ENCODE results near the gene SRP9.

GRCh38 chr1:225770561-225771248 is 6.9 kb upstream of the SRP9 start:
- TF ChIP-seq TAF1 (IDR thresholded peaks at IDR 0.05; ENCODE audit: low read depth, low read length) (no peak), POLR2A (IDR thresholded peaks at IDR 0.05; ENCODE audit: low read depth, low read length) (no peak), POLR2AphosphoS5 (IDR thresholded peaks at IDR 0.05; ENCODE audit: low read depth, low read length) (no peak)

Data from GM12891 (cell line).